Lower lobe of right lung (tissue), 2 donors: ENCODE data around the gene TMEM52B. TPM values are rescaled to one million over a fixed set of nuclear protein-coding genes. Genes with fewer than 3 reads are reported as not detected.
A peak's percentile ranks its signal among the peaks of the same experiment; 100 is the strongest.

Experiments used
- ATAC-seq, 2 donors: fragments of 200-7000 bp; cut with Tn5 transposase; one replicate each; pipeline ENCODE4 v1.9.1; 2020 to 2022; ENCODE audit warnings: mild to moderate bottlenecking in 2 of 2, moderate library complexity in 2 of 2
- DNase-seq: peaks from one replicate; pipeline ENCODE4 v3.0.0-alpha.2; 2020
- H3K27ac ChIP-seq: fragments of 200-600 bp; one replicate; pipeline ENCODE4 v1.8.0; 2022
- H3K27me3 ChIP-seq: fragments of 200-600 bp; one replicate; pipeline ENCODE4 v1.8.0; 2022; ENCODE audit warnings: low read depth
- H3K36me3 ChIP-seq: fragments of 200-600 bp; one replicate; pipeline ENCODE4 v1.8.0; 2022; ENCODE audit warnings: mild to moderate bottlenecking
- H3K4me1 ChIP-seq: fragments of 200-600 bp; one replicate; pipeline ENCODE4 v1.8.0; 2022
- H3K4me3 ChIP-seq: fragments of 200-600 bp; one replicate; pipeline ENCODE4 v1.8.0; 2022; ENCODE audit warnings: mild to moderate bottlenecking
- H3K9me3 ChIP-seq: fragments of 200-600 bp; one replicate; pipeline ENCODE4 v1.8.0; 2022
- CTCF ChIP-seq: fragments of 200-600 bp; IDR thresholded peaks from one replicate; pipeline ENCODE4 v1.8.0; 2022; ENCODE audit warnings: antibody characterized with exemption, mild to moderate bottlenecking
- intact Hi-C: fragments of 100-400 bp; cut with DNase I; formaldehyde crosslinking; loops from one replicate; pipeline ENCODE4 v1.11.0; 2022
- total RNA-seq: library from RNA; stranded (reverse); fragmentation: NEBNext Ultra II Directional; extraction: Animal tissue kit (Norgen Biotek cat#: 25700); gene quantifications from one replicate; pipeline ENCODE4 v1.2.1, GENCODE V29; 2021
- donor health status: DM: no; HTN: yes; CAD: no; lungs with severe emphysema.

Gene TMEM52B
- total RNA-seq, 1 donor from 2014 or later = 3.6 TPM

GRCh38 chr12:10205220-10205807, 26.5 kb downstream of the TMEM52B start:
- Histone ChIP-seq H3K4me1 (no peaks in the 10 kb centered on the region), H3K4me3 (no peak overlapping the region), H3K36me3 (no peaks in the 10 kb centered on the region), H3K9me3 (no peaks in the 10 kb centered on the region), H3K27me3 (no peaks in the 10 kb centered on the region), H3K27ac (no peak overlapping the region)
- DNase-seq = no peak
- intact Hi-C loops = no loop called here
- no peak for TF ChIP-seq CTCF
- no peak for ATAC-seq

- Histone ChIP-seq H3K4me1 (peaks cover 5% of the 10 kb centered on the region), H3K27me3 (no peaks in the 10 kb centered on the region), H3K4me3 (no peak overlapping the region), H3K9me3 (no peaks in the 10 kb centered on the region), H3K36me3 (no peaks in the 10 kb centered on the region), H3K27ac (no peak overlapping the region)
- ATAC-seq (no peak), DNase-seq (no peak)
- intact Hi-C loops = no loop called here
- TF ChIP-seq CTCF = no peak
Observed at GRCh38 chr12:10207136-10207535, 28.3 kb downstream of the TMEM52B start.

- H3K4me1 ChIP-seq = peaks cover 17% of the 10 kb centered on the region
- TF ChIP-seq CTCF = no peak
- no peak overlapping the region for H3K27ac ChIP-seq
- no peaks in the 10 kb centered on the region for H3K36me3 ChIP-seq
- intact Hi-C loops = no loop called here
- no peaks in the 10 kb centered on the region for H3K27me3 ChIP-seq
- H3K9me3 ChIP-seq = no peaks in the 10 kb centered on the region
- no peak overlapping the region for H3K4me3 ChIP-seq
- ATAC-seq = no peak
- no peak for DNase-seq
Observed at GRCh38 chr12:10210225-10210624, 31.4 kb downstream of the TMEM52B start.

GRCh38 chr12:10211101-10211939, 32.5 kb downstream of the TMEM52B start:
- TF ChIP-seq CTCF = no peak
- peaks cover 21% of the 10 kb centered on the region for H3K4me1 ChIP-seq
- H3K27me3 ChIP-seq = no peaks in the 10 kb centered on the region
- H3K9me3 ChIP-seq = no peaks in the 10 kb centered on the region
- DNase-seq = peak; percentile 52
- intact Hi-C loops = no loop called here
- H3K4me3 ChIP-seq = no peak overlapping the region
- H3K36me3 ChIP-seq = no peaks in the 10 kb centered on the region
- ATAC-seq = no peak
- H3K27ac ChIP-seq = peak overlapping the region; percentile 99

- H3K4me1 ChIP-seq = peaks cover 22% of the 10 kb centered on the region
- TF ChIP-seq CTCF = no peak
- intact Hi-C loops = no loop called here
- no peaks in the 10 kb centered on the region for H3K9me3 ChIP-seq
- peak overlapping the region; percentile 81 for H3K4me3 ChIP-seq
- DNase-seq (peak; percentile 98), ATAC-seq (peak; percentile 94 to 97)
- H3K27ac ChIP-seq = peak overlapping the region; percentile 99
- H3K27me3 ChIP-seq = no peaks in the 10 kb centered on the region
- H3K36me3 ChIP-seq = no peaks in the 10 kb centered on the region
Observed at GRCh38 chr12:10211940-10212738, 33.3 kb downstream of the TMEM52B start.
